ENCODE results near the gene WDR62.

WDR62 gene

DNA sequence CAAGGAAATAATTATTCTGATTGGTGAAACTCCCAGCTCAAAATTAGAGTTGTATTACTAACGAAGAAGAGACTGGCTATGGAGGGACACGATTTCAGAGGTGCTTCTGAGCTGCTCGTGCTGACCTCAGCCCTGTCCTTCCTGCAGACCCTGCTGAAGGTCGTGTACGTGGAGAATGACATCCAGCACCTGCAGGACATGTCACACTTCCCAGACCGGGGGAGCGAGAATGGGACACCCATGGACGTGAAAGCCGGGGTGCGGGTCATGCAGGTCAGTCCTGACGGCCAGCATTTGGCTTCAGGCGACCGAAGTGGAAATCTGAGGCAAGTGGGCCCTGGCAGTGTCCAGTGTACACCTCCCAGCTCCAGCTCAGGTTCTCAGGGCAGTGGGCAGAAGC lies 28.2 kb downstream of the WDR62 start:
- DNase-seq: no peak

DNA sequence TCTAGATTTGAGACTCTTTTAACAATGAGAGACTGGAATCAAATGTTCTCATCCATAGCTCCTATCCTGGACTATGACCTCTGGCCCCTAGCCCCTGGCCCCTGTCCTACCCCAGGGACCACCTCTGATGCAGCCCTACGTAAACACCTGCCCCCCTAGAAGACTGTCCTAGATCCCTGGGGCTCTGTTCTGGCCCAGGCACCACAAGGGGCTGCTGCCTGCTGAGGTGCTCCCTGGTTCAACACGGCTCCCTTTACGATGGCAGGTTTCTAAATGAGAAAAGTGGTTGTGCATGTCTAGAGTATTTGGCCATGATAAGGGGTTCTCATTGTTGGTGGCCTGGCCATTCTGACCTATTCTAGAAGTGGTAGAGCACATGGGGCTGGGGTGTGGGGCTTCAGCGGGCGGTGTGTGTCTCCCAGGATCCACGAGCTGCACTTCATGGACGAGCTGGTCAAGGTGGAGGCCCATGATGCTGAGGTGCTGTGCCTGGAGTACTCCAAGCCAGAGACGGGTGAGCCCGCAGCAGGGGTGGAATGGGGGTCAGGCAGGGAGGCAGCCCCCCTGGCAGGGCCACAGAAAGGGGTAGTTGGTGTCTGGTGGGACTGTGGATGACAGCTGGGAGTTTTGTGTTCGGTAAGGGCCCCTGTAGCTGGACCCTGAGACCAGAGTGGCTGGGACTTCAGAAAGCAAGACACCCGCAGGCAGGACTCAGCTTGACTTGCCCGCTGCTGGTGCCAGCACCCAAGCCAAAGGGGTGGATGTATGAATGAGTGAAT lies 29.7 kb downstream of the WDR62 start:
- DNase-seq: no peak

DNA sequence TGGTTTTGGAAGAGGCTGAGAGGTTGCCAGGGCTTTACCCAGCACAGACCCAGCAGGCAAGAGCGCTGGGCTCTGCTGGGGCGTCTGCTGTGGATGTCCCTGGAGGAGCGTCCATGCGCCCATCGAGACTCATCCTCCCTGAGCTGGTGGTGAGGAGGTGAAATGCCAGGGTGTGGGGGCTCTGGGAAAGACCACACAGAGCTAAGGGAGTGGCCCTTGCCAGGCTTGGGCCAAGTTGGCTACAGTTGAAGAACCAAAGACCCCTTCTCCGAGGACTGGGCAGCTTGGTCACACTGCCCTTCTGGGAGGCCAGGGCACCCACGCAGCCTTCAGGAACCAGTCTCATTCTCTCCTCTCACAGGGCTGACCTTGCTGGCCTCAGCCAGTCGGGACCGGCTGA lies 31.6 kb downstream of the WDR62 start:
- no peak for DNase-seq

DNA sequence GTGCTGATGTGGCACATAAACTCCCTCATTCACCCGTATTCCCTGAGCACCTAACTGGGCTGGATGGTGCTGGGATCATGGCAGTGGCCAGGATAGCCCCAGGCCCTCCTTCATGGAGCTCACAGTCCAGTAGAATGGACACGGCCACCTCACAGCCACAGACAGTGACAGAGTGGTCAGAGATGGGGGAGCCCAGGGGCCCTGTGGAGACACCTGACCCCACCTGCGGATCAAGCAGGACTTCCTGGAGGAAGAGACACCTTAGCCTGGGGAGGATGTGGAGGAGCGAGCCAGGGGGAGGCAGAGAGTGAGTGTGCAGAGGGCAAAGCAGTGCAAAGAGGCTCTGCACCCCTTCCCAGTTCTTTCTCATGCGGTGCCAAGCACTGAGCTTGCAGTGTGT lies 35.1 kb downstream of the WDR62 start:
- DNase-seq: no peak

DNA sequence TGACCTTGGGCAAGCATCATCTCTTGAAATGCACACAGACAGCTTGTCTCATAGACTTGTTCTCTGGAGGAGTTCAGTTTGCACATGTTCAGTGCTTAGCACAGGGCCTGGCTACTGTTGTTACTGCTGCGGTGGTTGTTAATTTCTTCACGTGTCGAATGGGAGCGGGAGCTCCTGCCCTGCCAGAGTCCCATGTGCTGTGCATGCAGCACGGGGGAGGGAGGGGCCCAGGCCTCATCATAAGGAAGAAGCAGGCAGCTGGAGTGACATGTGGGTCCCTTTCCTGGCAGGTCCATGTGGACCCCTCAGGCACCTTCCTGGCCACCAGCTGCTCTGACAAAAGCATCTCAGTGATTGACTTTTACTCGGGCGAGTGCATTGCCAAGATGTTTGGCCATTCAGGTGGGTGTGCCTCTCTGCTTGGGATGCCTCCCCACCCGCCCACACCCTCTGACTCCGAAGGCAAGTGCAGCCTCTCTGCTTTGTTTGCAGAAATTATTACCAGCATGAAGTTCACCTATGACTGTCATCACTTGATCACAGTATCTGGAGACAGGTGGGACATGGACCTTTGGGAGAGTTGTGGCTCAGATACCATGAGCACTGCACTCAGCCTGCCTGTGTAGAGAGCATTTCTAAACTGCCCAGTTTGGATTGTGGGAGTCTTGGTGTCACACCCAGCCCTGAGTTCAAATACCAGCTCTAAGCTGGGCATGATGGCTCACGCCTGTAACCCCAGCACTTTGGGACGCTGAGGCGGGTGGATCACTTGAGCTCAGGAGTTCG lies 36.4 kb downstream of the WDR62 start:
- DNase-seq: no peak

DNA sequence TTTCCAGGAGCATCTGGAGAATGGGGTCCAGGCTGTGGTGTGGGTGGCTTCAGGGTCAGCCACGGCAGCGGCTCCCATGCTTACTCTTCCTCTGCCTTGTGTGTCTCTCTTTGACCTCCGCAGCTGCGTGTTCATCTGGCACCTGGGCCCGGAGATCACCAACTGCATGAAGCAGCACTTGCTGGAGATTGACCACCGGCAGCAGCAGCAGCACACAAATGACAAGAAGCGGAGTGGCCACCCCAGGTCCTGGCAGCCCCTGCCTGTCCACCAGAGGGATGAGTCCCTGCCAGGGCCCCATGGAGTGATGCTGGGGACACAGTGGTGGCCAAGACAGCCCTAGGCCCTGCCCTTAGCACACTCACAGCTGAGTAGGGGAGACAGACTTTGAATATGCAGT lies 37.9 kb downstream of the WDR62 start:
- no peak for DNase-seq

DNA sequence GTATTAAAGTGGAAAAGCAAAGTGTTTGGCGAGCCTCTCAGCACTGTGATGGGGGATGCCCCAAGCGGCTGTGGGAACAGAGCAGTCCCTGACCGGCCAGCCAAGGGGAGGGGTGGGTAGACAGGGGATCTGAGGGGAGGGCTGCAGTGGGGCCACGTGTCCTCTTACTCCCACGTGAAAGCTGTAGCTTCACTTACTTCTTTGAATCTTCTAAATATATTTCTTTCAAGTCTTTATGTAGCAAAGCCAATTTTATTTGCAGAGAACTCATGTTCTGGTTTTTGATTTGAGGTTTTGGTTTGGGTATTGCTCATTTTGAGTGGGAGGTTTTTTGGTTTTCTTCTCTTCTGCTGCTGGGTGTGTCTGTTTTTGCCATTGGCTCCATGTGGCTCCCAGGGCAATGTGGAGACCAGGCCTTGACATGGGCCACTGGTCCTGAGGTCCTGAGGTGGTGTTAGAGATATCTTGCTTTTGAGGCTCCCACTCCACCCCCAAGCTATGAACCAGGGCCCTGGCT lies 38.5 kb downstream of the WDR62 start:
- no peak for DNase-seq

DNA sequence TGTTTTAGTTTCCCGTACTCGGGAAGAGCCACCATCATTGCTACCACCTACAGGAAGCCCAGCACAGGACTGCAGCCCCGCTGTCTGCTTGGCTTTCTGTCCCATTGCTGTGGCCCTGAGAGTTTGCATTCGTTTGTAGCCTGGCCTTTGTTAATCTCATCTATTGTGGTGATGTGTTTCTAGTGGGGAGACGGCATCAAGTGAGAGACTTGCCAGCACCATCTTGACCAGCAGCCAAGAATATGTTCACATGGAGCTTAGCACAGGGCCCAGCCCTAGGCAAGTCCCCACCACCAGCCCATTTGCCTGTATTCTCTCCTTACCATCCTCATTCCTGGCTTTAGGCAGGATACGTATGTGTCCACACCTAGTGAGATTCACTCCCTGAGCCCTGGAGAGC lies 39.0 kb downstream of the WDR62 start:
- DNase-seq: no peak

DNA sequence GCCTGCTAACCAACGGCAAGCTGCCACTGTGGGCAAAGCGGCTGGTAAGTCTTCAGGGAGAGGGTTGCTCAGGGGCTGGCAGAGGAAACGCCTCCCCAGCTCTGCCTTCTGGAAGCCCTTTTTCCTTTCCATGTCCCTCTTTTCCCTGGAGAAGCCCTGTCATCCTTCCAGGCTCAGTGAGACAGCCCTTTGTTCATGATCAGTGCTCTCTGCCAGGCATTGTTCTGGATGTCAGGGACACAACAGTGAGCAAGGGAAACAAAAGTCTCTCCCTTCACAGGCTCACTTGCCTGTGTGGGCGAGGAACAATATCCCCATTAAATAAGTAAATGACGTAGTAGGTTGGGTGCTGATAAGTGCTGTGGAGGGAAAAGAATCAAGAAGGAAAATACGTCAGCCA lies 42.3 kb downstream of the WDR62 start:
- no peak for DNase-seq

DNA sequence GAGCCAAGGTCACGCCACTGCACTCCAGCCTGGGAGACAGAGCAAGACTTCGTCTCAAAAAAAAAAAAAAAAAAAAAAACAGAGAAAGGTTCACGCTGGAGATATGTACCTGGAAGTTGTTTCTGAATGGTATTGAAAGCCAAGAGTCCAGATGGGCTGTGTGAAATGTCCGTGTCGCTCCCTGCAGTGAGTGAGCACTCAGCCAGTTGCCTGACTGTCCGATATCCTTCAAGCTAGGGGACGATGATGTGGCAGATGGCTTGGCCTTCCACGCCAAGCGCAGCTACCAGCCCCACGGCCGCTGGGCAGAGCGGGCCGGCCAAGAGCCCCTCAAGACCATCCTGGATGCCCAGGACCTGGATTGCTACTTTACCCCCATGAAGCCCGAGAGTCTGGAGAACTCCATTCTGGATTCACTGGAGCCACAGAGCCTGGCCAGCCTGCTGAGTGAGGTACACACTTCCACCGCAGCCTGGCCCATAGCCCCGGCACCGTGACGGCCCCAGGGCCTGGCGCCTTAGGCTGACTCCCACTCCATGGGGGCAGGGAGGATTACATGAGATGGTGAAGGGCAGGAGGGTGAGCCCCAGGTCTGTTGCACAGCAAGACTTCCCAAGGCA lies 44.6 kb downstream of the WDR62 start:
- DNase-seq: no peak

DNA sequence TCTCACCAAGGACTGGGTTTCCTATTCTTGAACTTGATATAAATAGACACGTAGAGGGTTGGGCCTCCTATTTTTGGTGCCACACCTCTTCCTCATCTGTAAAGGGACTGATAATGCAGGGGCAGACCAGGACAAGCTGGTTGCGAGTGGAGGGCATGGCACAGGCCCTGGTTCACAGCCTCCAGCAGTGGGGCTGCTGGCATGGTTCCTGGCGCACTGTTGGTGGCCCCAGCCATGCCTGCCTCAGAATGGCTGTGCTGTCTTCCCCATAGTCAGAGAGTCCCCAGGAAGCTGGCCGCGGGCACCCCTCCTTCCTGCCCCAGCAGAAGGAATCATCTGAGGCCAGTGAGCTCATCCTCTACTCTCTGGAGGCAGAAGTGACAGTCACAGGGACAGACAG lies 45.8 kb downstream of the WDR62 start:
- no peak for DNase-seq

DNA sequence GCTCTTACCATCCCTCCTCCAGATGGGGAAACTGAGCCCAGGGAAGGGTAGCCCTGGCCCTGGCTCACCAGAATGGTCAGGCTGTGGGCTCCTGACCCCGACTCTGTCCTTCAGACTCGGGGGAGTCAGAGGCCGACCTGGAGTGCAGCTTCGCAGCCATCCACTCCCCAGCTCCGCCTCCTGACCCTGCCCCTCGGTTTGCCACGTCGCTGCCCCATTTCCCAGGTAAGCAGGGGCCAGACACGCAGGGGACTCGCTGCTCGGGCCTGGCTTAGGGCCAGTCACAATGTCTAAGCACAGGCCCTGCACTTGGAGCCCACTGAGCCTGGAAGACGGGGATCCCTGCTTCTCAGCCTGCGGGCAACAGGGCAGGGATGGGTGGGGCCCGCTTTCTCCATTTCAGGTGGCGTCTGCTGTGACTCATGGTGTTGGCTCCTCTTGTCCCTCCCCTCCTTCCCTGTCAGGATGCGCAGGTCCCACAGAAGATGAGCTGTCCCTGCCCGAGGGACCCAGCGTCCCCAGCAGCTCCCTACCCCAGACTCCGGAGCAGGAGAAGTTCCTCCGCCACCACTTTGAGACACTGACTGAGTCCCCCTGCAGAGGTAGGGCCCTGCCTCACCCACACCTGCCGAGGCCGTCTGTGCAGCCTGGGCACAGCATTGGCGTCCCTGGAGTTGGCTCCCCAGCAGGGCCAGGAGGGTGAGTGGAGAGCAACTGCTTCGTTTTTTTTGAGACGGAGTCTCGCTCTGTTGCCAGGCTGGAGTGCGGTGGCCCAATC lies 47.0 kb downstream of the WDR62 start:
- DNase-seq: no peak

DNA sequence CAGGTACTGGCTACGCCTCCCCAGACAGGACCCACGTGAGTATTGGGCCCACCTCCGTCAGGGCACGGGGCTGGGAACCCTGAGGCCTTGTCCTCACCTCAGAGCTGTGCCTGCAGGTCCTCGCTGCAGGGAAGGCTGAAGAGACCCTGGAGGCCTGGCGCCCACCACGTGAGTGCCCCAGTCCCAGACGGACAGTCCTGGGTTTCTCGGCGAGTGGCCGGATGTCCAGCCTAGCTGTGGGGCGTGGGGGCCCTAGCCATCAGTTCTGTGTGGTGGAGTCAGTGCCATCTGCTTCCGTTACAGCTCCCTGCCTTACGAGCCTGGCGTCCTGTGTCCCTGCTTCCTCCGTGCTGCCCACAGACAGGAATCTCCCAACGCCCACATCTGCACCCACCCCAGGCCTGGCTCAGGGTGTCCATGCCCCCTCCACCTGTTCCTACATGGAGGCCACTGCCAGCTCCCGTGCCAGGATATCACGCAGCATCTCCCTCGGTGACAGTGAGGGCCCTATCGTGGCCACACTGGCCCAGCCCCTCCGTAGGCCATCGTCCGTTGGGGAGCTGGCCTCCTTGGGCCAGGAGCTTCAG lies 48.4 kb downstream of the WDR62 start:
- no peak for DNase-seq

DNA sequence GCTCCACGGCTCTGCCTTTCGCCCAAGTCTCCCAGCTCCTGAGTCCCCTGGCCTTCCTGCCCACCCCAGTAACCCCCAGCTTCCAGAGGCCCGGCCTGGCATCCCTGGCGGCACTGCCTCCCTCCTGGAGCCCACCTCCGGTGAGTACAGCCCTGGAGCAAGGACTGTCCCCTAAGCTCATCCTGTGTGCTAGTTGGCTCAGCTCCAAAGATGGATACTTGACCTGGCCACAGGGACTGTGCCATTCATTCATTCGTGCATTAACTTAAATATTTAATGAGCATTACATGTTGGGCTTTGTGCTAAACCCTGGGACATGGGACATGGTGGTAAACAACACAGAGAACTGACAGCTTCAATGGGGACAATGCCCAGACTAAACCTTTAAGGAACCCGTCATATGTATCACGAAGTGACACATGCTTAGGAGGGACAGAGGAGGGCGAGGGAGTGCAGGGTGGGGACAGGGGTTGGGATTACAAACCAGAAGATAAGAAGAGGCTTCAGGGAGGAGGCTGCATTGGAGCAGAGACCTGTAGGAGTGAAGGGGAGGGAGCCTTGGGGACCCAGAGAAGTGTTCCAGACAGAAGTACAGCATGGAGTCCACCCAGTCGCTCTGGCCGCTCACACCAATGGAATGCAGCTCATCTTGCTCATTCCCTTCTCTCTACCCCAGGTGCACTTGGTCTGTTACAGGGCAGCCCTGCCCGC lies 49.3 kb downstream of the WDR62 start:
- no peak for DNase-seq

DNA sequence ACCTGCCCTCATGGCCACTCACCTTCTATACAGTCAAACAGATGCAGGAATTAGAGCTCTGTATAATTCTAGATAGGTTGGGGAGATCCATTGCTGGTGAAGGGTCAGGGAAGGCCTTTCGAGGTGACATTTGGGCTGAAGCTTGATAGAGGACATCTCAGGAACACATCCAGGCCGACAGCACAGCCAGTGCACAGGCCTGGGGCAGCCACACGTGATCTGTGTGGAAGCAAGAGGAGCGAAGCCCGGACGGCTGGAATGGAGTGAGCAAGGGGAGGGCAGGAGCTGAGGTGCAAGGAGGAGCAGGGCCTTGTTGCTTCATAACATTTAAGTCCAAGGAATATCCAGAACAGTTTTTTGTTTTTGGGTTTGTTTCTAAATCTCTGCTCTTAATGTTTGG lies 51.7 kb downstream of the WDR62 start:
- DNase-seq: no peak

DNA sequence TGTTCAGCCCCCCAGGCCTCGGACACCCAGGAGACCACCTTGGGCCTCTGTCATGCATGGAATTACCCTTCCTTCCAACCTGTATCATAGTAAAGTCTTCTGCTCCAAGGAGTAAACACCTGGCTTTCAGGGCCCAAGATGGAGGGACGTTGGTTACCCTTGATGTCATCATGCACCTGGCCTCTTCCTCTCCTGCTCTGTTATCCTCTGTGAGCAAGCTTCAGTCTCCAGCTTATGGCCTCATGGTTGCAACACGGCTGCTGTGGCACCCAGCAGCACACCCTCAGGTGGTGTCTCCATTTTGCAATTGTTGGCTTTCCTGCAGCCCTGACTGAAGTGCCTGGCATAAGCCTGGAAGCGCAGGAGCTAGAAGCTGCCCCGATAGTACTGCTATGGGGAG lies 52.3 kb downstream of the WDR62 start:
- no peak for DNase-seq

DNA sequence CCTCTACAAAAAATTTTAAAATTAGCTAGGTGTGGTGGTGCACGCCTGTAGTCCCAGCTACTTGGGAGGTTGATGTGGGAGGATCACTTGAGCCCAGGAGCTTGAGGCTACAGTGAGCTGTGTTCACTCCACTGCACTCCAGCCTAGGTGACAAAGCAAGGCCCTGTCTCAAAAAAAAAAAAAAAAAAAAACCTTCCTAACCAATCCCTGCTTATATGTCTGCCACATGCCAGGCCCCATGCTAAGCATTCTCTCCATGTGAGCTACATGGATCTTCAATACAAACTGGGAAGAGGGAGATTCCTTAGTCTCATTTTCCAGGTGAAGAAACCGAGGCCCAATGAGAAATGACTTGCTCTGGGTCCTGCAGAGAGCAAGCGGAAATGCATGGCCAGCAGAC lies 54.0 kb downstream of the WDR62 start:
- DNase-seq: no peak

DNA sequence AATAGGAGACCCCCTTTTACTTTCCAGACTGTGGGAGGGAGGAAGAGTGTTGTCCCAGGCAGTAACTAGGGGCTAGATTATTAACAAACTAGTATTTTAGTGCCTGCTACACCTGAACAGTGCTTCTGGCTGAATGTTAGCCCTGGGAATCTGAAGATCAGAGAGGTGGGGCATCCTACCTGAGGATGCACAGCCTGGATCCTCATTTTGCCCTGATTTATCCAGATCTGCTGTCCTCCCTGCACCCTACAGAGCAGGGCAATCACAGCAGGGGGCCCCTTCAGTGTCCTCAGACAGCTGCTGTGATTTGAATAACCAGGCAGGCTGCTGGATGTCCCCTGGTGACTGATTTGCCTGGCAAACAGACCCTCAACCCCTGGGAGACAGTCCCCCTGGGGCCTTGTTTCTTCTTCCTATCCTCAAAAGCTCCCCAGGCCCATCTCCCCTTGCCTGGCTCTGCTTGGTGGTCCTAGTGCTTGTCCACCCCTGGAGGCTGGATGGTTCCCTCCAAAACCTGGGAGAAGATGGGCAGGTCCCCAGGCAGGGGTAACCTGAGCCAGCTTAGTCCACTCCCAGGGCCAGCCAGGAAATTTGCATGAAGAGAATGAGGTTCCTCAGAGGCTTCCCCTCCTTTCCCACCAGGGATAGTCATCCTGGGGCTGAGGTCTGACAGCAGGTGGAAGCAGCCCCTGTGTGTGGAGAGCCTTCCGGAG lies 55.9 kb downstream of the WDR62 start, which contains the start of gene OVOL3:
Gene OVOL3, plus strand, starts transcription at position 657 of the 713 bp plus-strand sequence. CDS start 60 bp downstream, outside the sequence.
- DNase-seq: no peak

DNA sequence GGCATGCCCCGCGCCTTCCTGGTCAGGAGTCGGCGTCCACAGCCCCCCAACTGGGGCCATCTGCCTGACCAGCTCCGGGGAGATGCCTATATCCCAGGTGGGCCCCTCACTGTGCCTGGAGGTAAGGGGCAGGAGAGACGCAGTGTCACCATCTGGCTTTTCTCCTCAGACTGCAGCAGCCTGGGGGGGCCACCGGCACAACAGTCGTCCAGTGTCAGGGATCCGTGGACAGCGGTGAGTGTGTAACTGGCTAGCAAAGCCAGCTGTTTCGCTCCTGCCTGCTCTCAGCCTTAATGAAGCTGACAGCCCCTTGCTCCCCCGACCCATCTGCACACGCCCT lies 56.5 kb downstream of the WDR62 start:
- no peak for DNase-seq

DNA sequence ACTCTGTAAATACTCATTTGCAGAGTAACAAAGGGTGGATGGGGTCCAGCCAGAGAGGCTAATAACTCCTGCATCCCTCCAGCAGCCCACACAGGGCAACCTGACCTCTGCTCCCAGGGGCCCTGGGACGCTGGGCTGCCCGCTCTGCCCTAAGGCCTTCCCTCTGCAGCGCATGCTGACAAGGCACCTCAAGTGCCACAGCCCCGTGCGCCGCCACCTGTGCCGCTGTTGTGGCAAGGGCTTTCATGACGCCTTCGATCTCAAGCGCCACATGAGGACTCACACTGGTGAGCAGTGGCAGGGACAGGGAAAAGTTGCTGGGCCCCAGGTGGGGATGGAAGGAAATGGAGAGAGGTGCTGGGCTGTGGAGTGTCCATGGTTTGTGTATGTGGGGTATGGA lies 58.0 kb downstream of the WDR62 start:
- no peak for DNase-seq

DNA sequence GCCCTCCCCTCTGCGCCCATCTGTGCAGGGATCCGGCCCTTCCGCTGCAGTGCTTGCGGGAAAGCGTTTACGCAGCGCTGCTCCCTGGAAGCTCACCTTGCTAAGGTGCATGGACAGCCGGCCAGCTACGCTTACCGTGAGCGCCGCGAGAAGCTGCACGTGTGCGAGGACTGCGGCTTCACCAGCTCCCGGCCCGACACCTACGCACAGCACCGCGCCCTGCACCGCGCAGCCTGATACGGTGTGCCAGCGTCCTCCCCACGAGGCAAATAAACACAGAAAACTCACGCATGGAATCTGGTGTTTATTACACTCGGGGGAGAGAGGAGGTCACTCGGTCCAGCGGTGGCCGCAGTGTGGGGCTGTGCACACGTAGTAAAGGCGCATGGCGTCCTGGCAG lies 58.7 kb downstream of the WDR62 start:
- no peak for DNase-seq

All from activated CD4-positive, CD25-positive, alpha-beta regulatory T cell (primary cell).